NB4 (cell line): Measurements from ENCODE around the gene ATP5ME.

ENCODE experiments used
- CTCF ChIP-seq: IDR thresholded peaks from one replicate; pipeline ENCODE4 v1.5.1; 2012; ENCODE audit warnings: low read depth, low read length
- MAX ChIP-seq: IDR thresholded peaks from 2 replicates; pipeline ENCODE4 v1.6.1; 2011; ENCODE audit warnings: low read depth, low read length
- POLR2A ChIP-seq: IDR thresholded peaks from 2 replicates; pipeline ENCODE4 v1.6.1; 2011; ENCODE audit warnings: mild to moderate bottlenecking; ENCODE audit not compliant: insufficient read length; ENCODE audit errors: extremely low read depth

- TF ChIP-seq CTCF (no peak), POLR2A (no peak), MAX (no peak)
Observed at GRCh38 chr4:686413-687040, 12.5 kb upstream of the ATP5ME start.
